ENCODE measurements around the gene GABRG3.

GABRG3 gene

DNA sequence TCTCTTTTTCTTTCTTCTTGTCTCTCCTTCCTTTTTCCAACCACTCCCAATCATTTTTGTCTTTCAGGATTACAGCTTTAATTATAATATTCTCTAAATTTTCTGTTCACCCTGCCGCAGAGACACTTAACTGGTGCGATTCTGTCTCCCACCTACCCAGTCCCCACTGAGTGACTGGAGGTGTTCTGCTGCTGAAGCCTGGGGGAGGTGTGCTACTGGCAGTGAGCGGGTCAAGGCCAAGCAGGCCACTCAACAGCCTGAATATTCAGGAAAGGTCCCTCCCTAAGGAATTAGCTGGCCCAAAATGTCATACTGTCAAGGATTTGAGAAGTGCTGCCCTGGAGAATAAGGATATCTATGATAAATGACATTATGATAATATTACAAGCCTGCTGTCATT lies 126.5 kb downstream of the GABRG3 start:
- no peak for DNase-seq (ENCODE audit: low read depth)

DNA sequence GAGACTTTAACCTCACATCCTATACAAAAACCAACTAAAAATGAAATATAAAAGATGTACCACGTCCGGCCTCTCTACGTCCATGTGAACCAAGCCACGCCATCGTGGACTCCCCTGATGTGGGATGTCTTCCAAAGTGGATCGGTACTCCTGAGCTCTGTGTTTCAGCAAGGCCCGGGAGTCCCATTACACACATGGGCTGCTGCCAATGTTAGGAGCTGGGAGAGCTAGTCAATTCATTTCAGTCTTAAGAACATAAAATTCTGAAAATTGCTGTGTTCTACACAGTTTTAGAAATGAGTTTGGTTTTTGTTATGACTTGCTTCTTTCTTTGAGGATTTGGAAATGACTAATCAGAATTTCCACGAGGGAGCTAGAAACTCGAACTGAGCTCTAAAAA lies 131.0 kb downstream of the GABRG3 start:
- no peak for DNase-seq (ENCODE audit: low read depth)

DNA sequence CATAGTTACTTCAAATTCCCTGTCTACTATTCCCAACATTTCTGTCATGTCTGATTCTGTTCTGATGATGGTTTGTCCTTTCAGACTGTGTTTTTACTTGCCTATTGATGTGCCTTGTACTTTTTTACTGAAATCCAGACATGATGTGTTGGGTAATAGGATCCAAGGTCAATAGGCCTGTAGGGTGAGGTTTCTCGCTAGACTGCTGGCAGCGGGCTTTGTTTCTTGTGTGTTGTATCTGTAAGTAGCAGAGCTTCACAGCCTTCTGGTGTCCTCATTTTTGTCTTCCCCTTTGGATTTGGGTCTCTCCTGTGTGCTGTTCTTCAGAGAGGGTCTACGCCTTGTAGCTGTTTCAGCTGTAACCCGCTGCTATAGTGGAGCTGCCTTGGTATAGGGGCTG lies 140.3 kb downstream of the GABRG3 start:
- no peak for DNase-seq (ENCODE audit: low read depth)

DNA sequence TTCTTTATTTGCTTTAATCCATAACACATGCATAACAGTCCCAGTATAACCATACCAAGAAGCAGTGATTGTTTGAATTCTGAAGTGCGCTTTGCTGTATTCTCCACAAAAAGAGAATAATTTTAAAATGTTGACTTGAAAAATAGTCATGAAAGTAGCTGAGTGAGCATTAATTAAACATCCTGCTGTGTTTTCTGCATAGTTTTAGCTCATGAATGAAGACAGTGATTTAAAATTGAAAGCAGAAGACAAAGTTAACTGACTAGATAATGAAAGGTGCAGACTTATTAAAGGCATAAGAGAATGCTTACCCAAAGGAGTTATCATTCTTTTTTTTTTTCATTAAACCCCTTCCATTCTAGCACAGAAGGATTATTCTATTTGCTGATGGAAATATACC lies 143.5 kb downstream of the GABRG3 start:
- DNase-seq (ENCODE audit: low read depth): no peak

DNA sequence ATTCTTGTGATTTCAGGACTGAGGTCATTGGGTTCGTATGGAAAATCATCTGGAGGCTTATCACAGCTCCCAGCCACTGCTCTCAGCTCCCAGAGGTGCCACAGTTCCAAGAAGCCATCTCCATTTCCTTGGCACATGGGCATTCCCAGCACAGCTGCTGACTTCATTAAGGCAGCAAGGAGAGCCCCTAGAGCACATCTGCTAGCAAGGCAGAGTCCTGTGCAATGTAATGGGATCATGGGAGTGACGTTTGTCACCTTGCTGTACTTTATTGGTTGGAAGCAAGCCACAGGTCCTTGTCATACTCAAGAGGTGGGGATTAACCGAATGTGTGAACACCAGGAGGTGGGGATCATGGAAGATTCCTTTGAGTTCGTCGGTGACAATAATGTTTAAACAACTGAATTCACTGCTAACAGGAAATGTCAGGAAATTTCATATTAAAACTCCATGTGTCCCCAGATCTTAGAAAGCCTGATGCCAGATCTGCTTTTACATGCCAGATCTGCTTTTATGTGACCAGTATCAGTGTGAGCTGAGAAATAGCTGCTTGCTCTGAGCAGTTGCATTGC lies 148.8 kb downstream of the GABRG3 start:
- DNase-seq (ENCODE audit: low read depth): no peak

DNA sequence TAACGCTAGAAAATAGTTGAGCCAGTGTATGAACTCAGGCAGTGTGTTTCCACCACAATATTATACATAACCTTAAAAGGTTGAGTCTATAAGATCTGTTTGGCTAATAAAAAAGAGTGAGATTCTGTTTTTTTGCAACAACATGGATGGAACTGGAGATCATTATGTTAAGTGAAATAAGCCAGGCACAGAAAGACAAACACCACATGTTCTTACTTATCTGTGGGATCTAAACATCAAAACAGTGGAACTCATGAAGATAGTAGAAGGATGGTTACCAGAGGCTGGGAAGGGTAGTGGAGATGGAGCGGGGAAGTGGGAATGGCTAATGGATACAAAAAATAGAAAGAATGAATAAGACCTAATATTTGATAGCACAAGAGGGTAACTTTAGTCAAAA lies 150.7 kb downstream of the GABRG3 start:
- DNase-seq (ENCODE audit: low read depth): no peak

DNA sequence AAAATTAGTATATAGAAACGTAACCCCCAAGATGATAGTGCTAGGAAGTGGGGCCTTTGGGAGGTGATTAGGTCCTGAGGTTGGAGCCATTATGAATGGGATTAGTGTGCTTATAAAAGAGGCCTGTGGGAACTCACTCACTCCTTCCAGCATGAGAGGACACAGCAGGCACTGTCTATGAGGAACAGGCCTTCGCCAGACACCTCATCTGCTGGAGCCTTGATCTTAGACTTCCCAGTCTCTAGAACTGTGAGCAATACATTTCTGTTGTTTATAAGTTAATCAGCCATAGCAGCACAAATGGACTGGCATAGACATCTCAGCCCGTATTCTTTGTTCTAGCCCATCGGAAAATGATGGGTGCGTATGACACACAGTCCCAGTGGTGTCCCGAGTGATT lies 152.3 kb downstream of the GABRG3 start:
- DNase-seq (ENCODE audit: low read depth): no peak

DNA sequence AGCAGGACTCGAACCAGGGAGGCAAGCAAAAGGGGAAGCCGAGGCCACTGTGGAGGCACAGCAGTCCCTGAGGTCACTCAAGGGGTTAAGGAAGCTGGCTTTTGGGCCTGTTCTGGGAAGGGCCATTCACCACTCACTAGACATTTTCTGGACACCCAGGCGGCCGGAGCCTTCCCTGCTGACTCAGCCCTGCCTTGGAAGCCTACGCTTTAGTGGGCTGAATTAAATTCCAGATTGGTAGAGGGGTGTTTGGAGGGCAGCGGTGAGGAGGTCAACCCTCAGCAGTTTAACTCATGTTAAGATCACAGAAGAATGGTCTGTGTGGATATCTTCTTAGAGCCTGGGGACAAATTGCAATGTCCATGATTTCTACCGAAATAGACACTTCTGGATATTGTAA lies 152.8 kb downstream of the GABRG3 start:
- DNase-seq (ENCODE audit: low read depth): no peak

DNA sequence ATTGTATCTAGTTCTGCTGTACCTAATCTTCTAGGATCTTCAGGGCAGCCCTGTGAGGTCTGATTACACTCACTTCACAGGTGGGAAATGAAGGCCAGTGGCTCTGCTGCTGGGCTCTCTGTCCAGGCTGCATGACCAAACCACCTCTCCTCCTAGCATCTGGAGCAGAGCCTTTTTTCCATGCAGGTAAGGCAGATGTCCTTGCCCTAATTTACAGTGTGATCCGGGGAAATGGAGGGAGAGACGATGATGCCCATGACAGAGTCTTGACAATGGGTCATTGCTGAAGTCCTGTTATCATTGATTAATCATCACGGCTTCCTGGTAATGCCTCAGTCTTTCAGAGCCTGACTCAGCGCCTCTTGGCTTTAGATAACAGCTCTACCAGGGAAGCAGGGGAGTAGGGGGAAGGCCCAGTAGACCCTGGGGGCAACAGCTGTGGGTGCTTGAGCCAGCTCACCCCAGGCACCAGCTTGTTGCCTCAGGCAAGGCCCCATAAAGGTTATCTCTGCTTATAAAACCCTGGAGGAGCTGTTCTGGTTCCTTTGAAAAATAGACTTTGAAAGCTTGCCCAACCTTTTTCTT lies 153.4 kb downstream of the GABRG3 start:
- no peak for DNase-seq (ENCODE audit: low read depth)

DNA sequence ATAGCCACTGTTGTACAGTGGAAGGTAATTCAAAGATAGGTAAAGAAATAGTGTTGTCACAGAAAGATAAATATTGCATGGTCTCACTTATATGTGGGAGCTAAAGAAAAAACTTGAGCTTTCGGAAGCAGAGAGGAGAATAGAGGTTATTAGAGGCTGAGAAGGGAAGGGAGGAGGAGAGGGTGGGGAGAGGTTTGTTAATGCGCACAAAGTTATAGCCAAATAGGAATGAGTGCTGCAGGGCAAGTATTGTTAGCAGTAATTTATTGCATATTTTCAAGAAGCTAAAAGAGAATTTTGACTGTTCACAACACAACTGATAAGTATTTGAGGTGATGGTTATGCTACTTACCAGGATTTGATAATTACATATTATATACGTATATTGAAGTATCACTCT lies 154.2 kb downstream of the GABRG3 start:
- no peak for DNase-seq (ENCODE audit: low read depth)

DNA sequence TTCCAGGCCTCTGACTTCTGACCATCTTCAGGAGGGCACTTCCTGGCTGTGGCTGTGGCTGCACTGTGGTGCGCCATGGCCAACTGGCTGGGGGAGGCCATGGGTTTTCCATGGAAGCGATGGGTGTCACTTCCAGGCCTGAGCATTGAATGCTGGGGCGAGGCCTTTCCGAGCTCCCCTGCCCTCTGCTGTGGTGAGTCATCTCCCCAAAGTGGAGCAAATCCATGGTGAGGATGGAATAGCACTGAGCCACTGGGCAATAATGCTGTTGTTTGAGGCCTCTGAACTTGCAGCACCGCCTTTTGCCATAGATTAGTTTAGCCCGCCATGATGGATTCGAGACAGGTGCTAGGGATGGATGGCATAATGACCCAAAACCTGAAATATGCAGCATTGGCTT lies 155.5 kb downstream of the GABRG3 start:
- DNase-seq (ENCODE audit: low read depth): no peak

DNA sequence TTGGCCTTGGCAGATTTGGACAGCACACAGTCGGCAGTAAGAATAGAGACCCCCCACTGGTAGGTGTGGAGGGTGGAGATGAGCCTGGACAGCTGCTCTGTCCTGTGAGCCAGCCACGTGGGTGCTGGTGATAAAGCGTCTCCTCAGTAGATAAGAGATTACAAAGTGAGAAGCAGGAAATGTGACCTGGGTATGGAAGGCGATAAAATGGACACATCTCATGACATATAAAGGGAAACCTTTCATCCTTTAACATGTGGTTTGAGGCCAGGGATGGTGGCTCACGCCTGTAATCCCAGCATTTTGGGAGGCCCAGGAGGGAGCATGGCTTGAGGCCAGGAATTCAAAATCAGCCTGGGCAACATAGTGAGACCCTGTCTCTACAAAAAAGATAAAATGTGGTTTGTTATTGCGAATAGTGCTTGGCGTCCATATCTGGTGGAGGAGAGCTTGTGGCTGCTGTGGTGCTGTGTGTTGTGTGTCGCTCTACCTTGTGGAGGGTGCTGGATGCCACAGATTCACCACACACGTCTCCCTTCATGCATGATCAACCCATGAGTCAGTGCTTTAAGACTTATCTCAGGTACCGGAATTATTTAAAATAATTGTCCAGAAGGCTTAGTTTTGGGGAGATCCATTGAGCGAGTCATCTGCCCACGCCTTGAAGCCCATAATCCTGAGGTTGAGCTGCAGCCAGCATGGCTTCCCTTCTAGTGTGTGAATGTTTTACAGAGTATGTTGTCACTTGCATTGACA lies 157.0 kb downstream of the GABRG3 start:
- no peak for DNase-seq (ENCODE audit: low read depth)

DNA sequence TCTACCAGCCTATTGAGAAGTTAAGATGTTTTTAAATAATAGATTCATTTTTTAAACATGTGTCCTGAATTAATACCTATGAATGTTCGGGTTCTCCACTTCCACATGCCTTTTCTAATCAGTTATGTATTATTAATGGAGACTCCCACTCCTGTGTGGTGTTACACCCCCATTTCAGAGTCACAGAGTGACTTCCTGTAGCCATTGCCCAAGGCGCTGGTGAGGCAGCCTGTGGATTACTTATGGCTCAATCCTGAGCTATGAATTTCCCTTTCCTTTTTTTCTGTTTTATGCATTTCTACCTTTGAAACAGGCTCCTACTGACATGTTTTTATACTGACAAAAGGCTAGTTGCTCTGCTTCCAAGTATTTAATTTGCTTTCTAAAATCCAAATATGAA lies 162.3 kb downstream of the GABRG3 start:
- DNase-seq (ENCODE audit: low read depth): no peak

DNA sequence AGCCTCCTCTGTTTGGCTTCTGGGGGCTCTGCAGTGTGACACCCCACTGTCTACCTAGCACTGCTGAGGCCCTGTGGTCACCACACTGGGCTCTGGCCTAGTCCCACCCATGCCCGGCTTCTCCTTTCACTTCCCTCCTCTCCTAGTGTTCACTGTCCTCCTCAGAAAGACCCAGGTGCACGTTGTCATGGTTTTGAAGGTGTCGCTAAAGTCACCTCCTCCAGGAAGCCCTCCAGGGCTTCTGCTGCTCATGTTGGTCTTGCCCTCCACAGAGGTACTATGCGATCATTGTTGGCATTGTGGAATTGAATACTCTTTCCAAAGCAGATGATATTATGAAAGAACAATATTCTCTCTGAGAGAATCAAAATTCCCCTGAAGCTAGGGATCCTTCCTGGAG lies 163.5 kb downstream of the GABRG3 start:
- DNase-seq (ENCODE audit: low read depth): no peak

DNA sequence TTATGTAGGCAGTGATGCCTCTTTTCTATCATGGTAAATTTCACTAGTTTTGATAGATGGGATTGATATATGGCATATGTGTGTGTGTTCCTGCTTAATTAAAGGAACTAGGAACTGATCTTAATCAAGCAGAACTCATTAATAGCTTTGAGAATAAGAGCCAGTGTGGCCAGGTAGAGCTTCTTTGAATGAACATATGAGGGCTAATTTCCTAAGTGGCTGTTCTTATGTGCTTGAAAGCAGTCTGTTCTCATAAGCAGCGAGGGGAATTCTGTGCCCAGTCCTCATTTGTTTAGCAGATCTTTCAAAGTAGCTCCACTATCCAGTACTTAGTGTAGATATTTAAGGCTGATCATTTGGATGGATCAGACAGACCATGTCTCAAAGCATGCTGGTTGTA lies 164.2 kb downstream of the GABRG3 start:
- no peak for DNase-seq (ENCODE audit: low read depth)

DNA sequence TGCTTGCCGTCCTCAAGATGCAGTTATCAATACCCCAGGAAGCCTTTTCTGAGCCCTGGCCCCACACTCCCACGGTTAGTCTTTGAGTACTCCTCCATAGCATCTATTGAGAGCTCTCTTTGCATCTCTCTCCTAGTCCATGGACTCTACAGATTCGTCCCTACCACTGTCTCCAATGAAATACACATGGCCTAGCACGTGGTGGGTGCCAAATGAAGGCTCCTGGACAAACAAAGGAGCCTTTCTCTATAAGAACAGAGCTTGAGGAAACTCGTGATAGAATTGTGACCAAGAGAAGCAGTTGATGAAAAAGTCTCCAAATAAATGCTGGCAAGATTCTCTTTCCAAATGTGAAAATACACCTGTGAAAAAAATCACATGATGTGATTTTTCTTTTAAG lies 166.1 kb downstream of the GABRG3 start:
- DNase-seq (ENCODE audit: low read depth): no peak

DNA sequence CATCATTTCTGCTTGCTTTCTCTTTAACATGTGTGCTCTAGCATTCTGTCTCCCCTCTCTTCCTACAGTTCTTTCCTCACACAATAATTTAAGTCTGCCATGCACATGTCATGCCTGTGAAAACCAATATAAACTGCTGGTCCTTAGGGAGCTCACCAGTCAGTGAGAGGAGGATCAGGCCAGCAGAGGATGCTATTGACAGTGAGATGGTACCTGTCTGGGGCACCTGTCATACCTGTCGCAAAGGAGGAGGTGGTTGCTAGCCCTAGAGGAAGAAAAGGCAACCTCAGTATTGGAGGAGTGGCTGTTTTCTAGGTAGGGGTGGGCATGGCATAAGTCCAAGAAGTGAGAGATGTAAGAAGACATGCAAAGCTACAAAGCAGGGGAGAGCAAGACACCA lies 194.6 kb downstream of the GABRG3 start:
- no peak for DNase-seq (ENCODE audit: low read depth)

DNA sequence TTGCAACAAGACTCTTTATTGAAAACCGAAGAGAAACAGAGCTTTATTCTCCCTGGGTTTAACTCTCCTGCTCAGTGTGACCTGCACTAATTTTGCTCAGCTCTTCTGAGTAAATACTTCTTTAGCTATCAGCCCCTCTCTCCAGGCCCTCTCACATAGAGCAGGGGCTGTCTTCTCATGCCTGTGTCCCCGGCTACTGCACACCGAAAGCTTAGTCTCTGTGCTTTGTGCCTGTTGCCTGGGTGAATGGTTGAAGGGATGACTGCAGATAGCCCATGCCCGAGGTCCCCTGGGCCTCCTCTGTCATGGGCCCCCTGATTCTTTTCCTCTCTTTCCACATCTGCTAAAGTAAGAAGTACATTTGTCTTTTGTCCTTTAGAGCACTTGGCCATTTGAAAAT lies 195.9 kb downstream of the GABRG3 start:
- no peak for DNase-seq (ENCODE audit: low read depth)

DNA sequence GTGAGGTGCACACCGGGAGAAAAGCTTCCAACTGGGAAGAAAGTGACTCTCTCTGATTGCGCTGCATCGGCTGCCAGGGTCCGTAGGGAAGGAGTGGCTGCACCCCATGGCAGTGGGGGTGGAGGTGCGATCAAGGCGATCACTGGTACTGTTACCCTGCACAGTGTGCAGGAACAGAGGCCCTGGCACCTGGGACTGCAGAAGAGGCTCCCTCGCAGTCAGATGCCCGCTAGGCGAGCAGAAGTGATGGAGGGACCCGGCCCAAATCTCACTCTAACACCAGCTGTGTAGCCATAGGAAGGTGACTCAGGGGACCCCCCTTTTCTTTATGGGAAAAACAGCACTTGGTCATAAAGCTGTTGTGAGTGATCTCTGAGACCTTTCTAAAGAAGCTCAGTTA lies 196.8 kb downstream of the GABRG3 start:
- DNase-seq (ENCODE audit: low read depth): no peak

DNA sequence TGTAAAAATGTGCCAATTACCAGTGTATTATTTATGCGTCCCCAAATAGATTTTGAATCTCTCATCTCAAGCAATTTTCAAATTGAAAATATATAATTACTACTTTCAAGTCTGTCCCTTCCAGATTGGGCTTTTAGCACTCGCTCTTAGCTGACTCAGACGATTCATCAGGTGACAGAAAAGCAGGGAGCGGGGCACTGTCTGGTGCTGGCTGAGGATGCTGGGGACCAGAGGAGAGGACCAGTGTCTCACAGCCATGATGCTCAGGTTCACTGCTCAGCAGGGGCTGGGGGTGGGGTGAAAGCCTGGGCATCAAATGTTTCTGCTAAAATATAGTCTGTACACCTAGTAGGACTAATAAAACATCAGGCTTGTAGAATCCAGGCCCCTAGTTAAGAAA lies 199.9 kb downstream of the GABRG3 start:
- no peak for DNase-seq (ENCODE audit: low read depth)

DNA sequence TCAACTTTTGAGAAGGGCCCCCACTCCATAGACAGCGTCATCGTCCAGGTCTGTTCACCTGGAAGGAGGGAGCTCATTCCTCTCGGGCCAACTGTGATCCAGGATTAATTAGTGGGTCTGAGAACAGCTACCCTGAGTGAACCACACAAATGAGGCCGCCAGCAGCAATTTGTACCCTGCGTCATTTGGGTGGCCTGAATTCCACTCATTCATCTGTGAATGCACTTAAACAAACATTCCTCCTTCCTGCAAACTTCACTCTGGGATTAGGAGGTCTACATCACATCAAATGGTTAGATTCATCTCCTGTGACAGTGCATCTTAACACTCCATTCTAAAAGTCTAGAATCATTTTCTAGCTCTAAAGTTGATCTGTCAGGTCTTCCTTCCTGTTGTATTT lies 201.8 kb downstream of the GABRG3 start:
- DNase-seq (ENCODE audit: low read depth): no peak

DNA sequence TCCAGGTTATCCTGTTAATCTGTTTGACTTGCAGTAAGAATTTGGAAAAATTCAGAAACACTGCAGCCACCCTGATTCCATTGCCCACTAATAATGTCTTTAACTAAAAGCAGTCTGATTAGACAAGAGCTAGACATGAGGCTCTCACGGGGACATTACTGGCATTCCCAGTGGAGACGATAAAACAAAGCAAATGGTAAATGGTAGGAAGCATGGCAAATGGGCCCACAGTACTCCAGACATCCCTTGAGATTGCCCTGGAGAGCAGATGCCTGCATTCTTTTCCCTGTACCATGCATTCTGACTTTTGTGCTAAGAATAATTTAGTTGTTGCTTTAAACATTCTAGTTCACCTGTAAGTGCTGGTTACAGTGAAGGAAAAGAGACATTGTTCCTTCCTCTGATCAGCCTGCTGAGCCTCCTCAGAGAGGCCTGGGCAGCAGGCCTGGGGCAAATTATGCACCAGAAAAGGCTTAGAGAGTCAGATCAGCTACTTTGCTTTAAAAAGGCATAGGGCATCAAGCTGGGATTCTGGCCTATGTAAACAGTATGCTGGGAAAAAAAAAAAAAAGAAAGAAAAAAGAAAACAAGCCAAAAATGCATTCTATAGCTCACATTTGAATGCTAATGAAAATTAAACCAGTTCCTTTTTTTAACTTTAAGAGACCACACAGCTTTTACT lies 204.6 kb downstream of the GABRG3 start:
- no peak for DNase-seq (ENCODE audit: low read depth)

DNA sequence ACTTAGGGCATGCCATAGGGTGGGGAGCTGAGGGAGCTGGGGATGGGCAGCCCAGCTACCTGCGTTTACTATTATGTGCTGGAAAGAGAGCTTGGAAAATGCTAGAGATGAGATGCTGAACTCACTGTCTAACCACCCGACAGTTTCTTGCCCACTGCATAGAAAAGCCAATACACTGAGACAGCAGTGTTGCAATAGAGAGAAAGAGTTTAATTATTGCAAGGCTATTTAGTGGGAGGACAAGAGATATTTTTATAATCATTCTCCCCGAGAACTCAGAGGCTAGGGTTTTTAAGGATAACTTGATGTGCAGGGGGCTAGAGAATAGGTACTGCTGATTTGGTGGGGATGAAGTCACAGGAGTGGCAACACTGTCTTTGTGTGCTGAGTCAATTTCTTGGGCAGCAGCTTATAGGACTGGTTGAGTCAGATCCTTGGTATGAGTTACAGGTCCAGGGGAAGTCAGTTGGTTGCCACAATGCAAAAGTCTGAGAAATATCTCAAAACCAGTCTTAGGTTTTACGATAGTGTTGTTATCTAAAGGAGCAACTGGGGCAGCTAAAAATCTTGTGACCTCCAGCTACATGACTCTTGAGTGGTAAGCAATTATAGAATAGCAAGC lies 205.9 kb downstream of the GABRG3 start:
- DNase-seq (ENCODE audit: low read depth): no peak
